ENCODE results near the gene RNF212B. TPM values are rescaled to one million over a fixed set of nuclear protein-coding genes. Genes with fewer than 3 reads are reported as not detected.
"Not testable (repeated sequence)": the region's sequence is repeated elsewhere in the genome, so short reads cannot be mapped to it uniquely, and the experiment has no call there.

Gene RNF212B
- total RNA-seq, 1 donor from 2014 or later: not detected

DNA sequence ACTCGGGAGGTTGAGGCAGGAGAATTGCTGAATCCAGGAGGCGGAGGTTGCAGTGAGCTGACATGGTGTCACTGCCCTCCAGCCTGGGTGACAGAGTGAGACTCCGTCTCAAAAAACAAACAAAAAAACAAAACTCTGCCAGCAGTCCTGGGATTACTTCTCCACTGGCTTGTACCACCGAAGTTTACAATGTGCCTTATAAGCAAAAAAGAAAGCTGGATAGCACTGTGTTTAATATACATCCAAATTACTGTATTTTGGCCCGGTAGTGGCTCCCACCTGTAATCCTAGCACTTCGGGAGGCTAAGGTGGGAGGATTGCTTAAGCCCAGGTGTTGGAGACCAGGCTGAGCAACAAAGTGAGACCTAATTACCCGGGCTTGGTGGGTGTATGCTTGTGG, 31.5 kb downstream of the RNF212B start:
- no peak overlapping the region for H3K4me3 Mint-ChIP-seq
- H3K27ac Mint-ChIP-seq (ENCODE audit: unreplicated experiment): no peak overlapping the region
- TF ChIP-seq, protein P1, sequence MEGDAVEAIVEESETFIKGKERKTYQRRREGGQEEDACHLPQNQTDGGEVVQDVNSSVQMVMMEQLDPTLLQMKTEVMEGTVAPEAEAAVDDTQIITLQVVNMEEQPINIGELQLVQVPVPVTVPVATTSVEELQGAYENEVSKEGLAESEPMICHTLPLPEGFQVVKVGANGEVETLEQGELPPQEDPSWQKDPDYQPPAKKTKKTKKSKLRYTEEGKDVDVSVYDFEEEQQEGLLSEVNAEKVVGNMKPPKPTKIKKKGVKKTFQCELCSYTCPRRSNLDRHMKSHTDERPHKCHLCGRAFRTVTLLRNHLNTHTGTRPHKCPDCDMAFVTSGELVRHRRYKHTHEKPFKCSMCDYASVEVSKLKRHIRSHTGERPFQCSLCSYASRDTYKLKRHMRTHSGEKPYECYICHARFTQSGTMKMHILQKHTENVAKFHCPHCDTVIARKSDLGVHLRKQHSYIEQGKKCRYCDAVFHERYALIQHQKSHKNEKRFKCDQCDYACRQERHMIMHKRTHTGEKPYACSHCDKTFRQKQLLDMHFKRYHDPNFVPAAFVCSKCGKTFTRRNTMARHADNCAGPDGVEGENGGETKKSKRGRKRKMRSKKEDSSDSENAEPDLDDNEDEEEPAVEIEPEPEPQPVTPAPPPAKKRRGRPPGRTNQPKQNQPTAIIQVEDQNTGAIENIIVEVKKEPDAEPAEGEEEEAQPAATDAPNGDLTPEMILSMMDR (conservative IDR thresholded peaks at IDR 0.05): no peak
- H3K9me3 Mint-ChIP-seq: no peaks in the 10 kb centered on the region
- DNase-seq (ENCODE audit: low read depth, low spot score): no peak
- no peaks in the 10 kb centered on the region for H3K36me3 Mint-ChIP-seq (ENCODE audit: low read depth)
- H3K4me1 Mint-ChIP-seq: no peaks in the 10 kb centered on the region
- peaks cover 6% of the 10 kb centered on the region for H3K27me3 Mint-ChIP-seq (ENCODE audit: low read depth)

DNA sequence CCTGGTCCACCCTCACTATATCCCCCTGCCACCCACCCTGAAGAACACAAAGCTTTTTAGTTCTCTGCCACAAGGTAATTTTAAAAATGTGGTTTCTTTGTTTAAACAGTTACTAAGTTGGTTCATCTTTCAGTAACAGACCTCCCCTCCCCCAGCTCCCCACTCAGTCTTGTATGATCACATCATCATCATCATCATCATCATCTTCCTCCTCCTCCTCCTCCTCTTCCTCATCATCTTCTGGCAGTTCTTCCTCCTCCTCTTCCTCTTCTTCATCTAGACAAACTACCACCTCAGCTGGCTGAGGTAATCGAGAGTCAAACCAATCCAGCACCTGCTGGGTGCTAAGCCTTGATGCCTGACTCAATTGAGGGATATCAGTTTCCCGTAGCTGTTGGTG, 37.7 kb downstream of the RNF212B start:
- H3K9me3 Mint-ChIP-seq: no peaks in the 10 kb centered on the region
- DNase-seq (ENCODE audit: low read depth, low spot score): no peak
- peaks cover 12% of the 10 kb centered on the region for H3K4me1 Mint-ChIP-seq
- peaks cover 4% of the 10 kb centered on the region for H3K36me3 Mint-ChIP-seq (ENCODE audit: low read depth)
- TF ChIP-seq, protein P1 (conservative IDR thresholded peaks at IDR 0.05): no peak
- H3K27me3 Mint-ChIP-seq (ENCODE audit: low read depth): no peaks in the 10 kb centered on the region
- H3K4me3 Mint-ChIP-seq: no peak overlapping the region
- no peak overlapping the region for H3K27ac Mint-ChIP-seq (ENCODE audit: unreplicated experiment)

DNA sequence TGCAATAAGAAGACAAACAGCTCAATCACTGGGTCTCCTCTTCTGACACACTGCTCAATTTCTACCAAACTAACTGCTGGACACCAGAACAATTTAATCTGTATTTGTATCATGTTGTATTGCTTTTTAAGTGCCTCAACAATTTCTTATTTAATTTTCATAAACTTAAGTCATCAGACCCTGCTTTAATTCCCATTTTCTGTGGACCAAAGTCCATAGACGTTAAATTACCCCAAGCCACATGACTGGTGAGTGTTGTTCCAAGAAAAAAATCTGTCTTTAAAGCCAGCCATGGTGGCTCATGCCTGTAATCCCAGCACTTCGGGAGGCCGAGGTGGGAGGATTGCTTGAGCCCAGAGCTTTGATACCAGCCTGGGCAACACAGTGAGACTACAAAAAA, 39.5 kb downstream of the RNF212B start:
- no peaks in the 10 kb centered on the region for H3K9me3 Mint-ChIP-seq
- no peak for DNase-seq (ENCODE audit: low read depth, low spot score)
- no peak overlapping the region for H3K4me3 Mint-ChIP-seq
- no peaks in the 10 kb centered on the region for H3K27me3 Mint-ChIP-seq (ENCODE audit: low read depth)
- H3K27ac Mint-ChIP-seq (ENCODE audit: unreplicated experiment): no peak overlapping the region
- peaks cover 19% of the 10 kb centered on the region for H3K4me1 Mint-ChIP-seq
- TF ChIP-seq, protein P1 (conservative IDR thresholded peaks at IDR 0.05): no peak
- H3K36me3 Mint-ChIP-seq (ENCODE audit: low read depth): peaks cover 4% of the 10 kb centered on the region

DNA sequence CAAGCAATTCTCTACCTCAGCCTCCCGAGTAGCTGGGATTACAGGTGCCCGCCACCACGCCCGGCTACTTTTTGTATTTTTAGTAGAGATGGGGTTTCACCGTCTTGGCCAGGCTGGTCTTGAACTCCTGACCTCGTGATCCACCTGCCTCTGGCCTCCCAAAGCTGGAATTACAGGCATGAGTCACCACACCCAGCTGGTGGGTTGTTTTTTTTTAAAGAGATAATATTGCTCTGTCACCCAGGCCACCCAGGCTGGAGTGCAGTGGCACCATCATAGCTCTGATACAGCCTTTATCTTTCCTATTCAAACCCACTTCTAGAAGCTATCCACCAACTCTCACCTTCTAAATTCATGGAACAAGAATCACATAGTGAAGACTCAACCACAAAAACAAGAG, 40.2 kb downstream of the RNF212B start:
- H3K36me3 Mint-ChIP-seq (ENCODE audit: low read depth); H3K9me3 Mint-ChIP-seq; DNase-seq (ENCODE audit: low read depth, low spot score); H3K27me3 Mint-ChIP-seq (ENCODE audit: low read depth); H3K27ac Mint-ChIP-seq (ENCODE audit: unreplicated experiment); H3K4me3 Mint-ChIP-seq: not testable (repeated sequence)
- H3K4me1 Mint-ChIP-seq: peaks cover 22% of the 10 kb centered on the region

DNA sequence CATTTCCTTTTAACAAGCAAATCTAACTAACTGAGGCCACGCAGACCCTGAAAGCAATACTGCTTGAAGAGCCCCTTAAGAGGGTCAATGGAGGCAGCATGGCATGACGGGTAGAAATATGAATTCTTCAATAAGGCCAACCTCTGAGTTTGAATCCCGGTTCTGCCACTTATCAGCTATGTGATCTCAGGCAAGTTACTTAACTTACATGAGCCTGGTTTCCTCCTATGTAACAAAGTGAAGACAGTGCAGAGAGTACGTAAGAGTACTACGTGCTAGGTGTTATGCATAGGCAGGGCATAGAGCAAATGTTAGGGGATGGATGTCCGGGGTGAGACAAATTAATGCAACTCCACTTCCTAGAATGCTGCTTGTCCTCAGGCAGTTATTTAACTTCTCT, 43.5 kb downstream of the RNF212B start:
- no peaks in the 10 kb centered on the region for H3K27me3 Mint-ChIP-seq (ENCODE audit: low read depth)
- no peaks in the 10 kb centered on the region for H3K9me3 Mint-ChIP-seq
- no peaks in the 10 kb centered on the region for H3K36me3 Mint-ChIP-seq (ENCODE audit: low read depth)
- peaks cover 46% of the 10 kb centered on the region for H3K4me1 Mint-ChIP-seq
- H3K4me3 Mint-ChIP-seq: peak overlapping the region; percentile 56
- no peak overlapping the region for H3K27ac Mint-ChIP-seq (ENCODE audit: unreplicated experiment)
- DNase-seq (ENCODE audit: low read depth, low spot score): no peak
- TF ChIP-seq, protein P1 (conservative IDR thresholded peaks at IDR 0.05): no peak

DNA sequence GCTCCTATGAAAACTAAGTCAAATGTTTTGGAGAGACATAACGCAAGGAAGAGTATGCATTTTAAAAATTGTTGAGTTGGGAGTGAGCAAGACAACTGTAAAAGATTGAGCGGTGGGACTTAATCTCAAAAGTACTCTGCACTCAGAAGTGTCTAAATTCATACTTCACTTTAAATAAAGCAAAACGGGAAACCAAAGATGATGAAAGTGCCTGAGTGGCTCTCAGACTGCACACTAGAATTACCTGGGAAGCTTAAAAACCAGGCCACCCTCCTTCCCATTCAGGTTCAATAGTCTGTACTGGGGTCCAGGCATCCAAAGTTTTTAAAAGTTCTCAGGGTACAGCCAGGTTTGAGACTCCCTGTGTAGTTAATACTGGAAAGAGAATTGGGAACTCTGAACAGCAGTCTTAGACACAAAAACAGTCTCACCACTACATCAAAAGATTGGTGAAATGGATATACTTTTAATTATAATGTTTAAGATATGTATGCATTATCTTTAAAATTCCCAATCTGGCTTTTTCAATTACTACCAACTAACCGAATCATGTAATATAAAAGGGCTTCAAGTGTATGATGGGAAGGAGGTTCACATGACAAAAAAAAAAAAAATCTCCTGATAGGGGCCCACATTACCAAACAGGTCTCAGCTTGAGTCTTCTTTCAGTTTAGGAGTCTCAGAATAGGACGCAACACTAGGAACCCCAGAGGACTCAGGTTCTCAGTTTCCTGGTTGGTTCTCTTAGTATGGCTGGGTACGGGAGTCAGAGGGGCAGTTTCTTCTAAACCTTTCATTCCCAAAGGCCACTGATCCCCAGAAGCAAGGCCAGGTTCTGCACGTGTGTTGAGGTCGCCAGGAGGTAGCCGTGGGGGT, 47.2 kb downstream of the RNF212B start:
- H3K27ac Mint-ChIP-seq (ENCODE audit: unreplicated experiment): peak overlapping the region; percentile 44
- H3K4me1 Mint-ChIP-seq: peaks cover 48% of the 10 kb centered on the region
- H3K36me3 Mint-ChIP-seq (ENCODE audit: low read depth): no peaks in the 10 kb centered on the region
- DNase-seq (ENCODE audit: low read depth, low spot score): no peak
- TF ChIP-seq, protein P1 (conservative IDR thresholded peaks at IDR 0.05): no peak
- peak overlapping the region; percentile 95 for H3K4me3 Mint-ChIP-seq
- H3K9me3 Mint-ChIP-seq: no peaks in the 10 kb centered on the region
- H3K27me3 Mint-ChIP-seq (ENCODE audit: low read depth): peaks cover 3% of the 10 kb centered on the region
